HG03060 (cell line): ENCODE results near the gene PTPRG.

ENCODE experiments used
- ATAC-seq: cut with Tn5 transposase; IDR thresholded peaks from one replicate; pipeline ENCODE4 v1.9.1; 2021; ENCODE audit warnings: low read depth, moderate number of reproducible peaks; ENCODE audit not compliant: unreplicated experiment

Gene PTPRG

DNA sequence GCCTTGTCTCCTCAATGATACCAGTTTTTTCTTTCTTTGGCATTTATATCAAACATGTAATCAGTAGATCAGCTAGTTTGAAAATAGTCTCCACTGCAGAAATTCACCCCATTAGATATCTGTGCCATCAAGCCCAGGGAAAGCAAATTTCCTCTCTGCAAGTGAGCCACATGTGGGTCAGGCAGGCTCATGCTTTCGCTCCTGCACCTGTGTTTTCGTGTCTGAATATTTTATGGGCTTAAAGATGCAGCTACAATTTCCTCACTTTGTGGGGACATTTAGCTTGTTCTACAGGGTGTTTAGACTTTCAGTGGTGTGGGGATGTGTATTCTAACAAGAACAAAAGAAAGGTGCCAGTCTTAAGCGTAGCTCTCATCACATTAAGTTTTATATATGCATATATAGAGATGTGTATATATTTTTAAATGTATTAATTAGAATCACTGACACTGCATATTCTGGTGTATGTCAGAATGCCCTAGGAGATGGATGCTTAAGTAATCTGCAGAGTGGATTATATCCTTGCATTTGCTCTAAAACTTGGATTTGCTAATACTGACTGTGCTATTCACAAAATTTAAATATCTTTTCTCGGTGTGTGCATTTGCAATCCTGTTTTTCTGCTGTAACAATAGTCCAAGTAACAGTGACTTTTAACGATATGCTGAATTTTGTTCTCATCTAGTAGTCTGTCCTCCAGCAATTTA lies 372.6 kb downstream of the PTPRG start:
- no peak for ATAC-seq

DNA sequence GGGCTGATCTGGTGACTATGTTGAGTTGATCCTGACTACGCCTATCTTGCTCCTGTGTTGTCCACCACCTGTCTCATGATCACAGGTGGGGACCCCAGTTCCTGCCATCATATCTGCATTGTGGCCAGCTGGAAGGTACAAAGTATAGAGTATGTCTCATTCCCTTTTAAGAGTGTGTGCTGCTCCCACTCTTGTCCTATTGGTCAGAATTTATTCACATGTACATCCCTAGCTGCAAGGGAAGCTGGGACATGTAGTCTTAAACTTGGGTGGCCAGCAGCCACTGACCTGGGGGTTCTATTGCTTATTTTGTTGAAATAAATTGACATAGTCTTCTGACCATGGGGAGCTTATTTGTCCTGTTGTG lies 373.1 kb downstream of the PTPRG start:
- no peak for ATAC-seq

- ATAC-seq = no peak
Observed at GRCh38 chr3:61935814-61936213, 374.4 kb downstream of the PTPRG start.

- ATAC-seq = no peak
Observed at GRCh38 chr3:61936344-61936937, 375.1 kb downstream of the PTPRG start.

DNA sequence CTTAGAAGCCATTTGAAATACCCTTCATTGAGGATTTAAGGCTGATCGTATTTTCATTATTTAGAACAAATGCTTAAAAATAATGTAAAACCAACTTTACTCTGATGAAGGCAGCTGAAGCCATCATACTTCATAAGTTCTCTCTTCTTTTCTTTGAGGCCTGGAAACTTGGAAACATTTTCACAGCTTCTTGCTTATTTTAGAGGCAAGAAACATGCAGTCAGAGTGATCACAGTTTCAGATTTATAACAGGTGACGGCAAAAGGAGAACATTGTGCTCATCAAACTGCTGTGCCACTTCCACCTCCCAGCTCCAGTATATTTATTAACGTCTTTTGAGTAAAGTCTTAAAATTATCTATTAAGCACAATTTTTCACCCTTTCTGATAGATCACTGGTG lies 376.1 kb downstream of the PTPRG start:
- ATAC-seq = no peak

GRCh38 chr3:61938878-61939549 lies 377.6 kb downstream of the PTPRG start:
- no peak for ATAC-seq

DNA sequence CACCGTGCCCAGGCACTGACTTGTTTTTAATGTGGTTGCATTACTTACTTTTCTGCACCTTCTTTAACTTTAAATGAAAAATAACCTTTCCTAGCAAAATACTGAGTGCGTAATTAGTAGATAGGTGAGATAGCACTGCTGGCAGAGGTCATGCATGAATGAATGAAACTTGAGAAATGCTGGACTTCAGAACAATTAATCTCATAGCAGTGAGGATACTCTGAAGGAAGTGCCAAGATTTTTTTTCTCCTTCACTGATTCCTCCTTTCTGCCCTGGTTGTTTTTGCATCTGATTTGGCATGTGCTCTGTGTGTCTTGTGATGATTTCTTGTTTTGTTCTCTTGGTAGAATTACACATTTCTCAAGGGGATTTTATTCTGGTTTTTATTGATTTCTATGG lies 378.9 kb downstream of the PTPRG start:
- ATAC-seq = no peak

- no peak for ATAC-seq
Observed at GRCh38 chr3:61943975-61944374, 382.6 kb downstream of the PTPRG start.

GRCh38 chr3:61944726-61945125 lies 383.4 kb downstream of the PTPRG start:
- no peak for ATAC-seq

GRCh38 chr3:61945657-61946056 lies 384.3 kb downstream of the PTPRG start:
- no peak for ATAC-seq

DNA sequence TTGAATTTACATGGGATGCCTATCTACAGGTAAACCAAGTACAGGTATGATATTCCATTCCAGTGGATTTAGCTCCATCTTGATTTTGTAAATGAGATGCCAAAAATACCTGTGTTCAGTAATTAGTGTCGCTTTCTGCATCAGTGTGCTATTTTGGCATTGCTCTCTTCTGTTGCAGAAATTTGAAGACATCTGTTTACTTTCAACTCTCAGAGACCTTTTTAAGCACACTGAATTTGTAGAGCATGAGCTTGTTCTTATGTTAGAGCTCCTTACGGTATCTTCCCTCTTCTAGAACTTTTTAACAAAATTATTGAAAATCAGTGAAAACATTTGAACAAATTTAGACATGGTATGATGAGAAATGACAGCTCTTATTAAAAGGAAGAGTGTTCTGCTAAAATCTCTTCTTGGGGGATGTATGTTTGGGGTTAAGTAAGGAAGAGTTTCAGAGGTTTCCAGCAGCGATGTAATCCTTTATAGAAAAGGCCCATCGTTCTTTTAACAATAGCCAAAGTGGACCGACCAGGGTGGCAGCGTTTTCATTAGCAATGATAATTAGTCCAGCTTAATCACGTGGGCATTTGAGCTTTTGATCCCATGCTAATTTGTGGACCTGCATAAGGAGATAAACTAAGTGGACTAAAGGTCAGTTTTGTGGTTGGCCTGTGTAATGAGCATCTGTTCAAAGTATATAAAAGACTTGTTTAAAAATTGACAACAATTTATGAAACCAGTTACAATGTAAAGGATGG lies 385.4 kb downstream of the PTPRG start:
- ATAC-seq = no peak

- no peak for ATAC-seq
Observed at GRCh38 chr3:61947456-61947855, 386.1 kb downstream of the PTPRG start.

GRCh38 chr3:61948699-61949305 lies 387.4 kb downstream of the PTPRG start:
- ATAC-seq = no peak

GRCh38 chr3:61954097-61954540 lies 392.7 kb downstream of the PTPRG start:
- ATAC-seq = no peak

DNA sequence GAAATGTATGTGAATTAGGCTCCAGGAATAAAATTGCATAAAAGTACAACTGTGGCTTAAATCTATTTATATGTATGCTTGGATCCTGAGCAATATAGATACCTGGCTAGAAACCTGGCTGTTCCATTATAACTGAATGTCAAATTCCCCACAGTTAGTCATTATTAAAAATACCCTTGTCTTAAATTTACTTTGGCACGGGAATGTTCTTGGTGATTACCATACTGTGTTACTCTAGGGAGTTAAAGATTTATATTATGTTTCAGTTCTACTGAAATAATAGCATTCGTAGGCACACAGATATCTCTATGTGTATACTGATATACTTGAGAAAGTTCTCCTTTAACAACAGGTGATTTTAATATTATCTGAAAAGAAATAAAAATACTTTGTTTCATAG lies 394.1 kb downstream of the PTPRG start:
- ATAC-seq = no peak

GRCh38 chr3:61956236-61956635 lies 394.9 kb downstream of the PTPRG start:
- ATAC-seq = no peak

DNA sequence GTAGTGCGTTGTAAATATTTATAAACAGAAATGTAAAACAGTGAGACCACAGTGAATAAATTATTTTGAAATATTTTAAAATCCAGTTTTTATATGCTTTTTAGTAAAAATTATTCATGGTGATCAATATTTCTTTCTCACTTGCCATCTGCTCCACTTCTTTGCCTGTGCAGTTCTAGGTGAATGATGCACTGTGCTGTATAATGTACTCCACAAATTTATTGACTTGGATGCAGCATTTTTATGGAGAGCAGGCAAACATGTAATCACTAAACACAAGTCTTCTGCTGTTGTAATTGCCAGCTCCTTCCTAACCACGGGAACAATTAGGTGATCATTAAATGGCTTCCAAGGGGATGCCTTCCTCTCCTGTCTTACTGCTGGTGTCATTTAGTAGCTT lies 395.9 kb downstream of the PTPRG start:
- ATAC-seq = no peak

- ATAC-seq = no peak
Observed at GRCh38 chr3:61960976-61961375, 399.6 kb downstream of the PTPRG start.

GRCh38 chr3:61961900-61962299 lies 400.5 kb downstream of the PTPRG start:
- no peak for ATAC-seq

GRCh38 chr3:61964566-61964965 lies 403.2 kb downstream of the PTPRG start:
- no peak for ATAC-seq

GRCh38 chr3:61965770-61966131 lies 404.4 kb downstream of the PTPRG start:
- no peak for ATAC-seq
